Effector memory CD8-positive, alpha-beta T cell (primary cell): ENCODE measurements around the gene ST3GAL5.
"Not testable (repeated sequence)": the region's sequence is repeated elsewhere in the genome, so short reads cannot be mapped to it uniquely, and the experiment has no call there.

ENCODE experiments used
- ATAC-seq: fragments of 150-1000 bp; cut with Tn5 transposase; replicated peaks from 2 replicates; pipeline ENCODE4 v1.10.0; 2021; ENCODE audit warnings: mild to moderate bottlenecking, moderate library complexity
- DNase-seq, 3 experiments: peaks; one replicate each; pipeline ENCODE4 v3.0.0; 2021
- H3K27ac Mint-ChIP-seq, 2 donors: one replicate each; pipeline ENCODE4 v1.8.0; 2022; ENCODE audit warnings: mild to moderate bottlenecking in 2 of 2, mixed read lengths in 2 of 2, moderate library complexity in 2 of 2
- H3K27me3 Mint-ChIP-seq, 2 donors: one replicate each; pipeline ENCODE4 v1.8.0; 2022; ENCODE audit warnings: mixed read lengths in 2 of 2
- H3K36me3 Mint-ChIP-seq: one replicate; pipeline ENCODE4 v1.8.0; 2022; ENCODE audit warnings: mild to moderate bottlenecking, moderate library complexity, mixed read lengths; ENCODE audit not compliant: insufficient read depth
- H3K4me1 Mint-ChIP-seq, 2 donors: one replicate each; pipeline ENCODE4 v1.8.0; 2022; ENCODE audit warnings: low read depth in 2 of 2, mixed read lengths in 2 of 2
- H3K4me3 Mint-ChIP-seq, 2 donors: one replicate each; pipeline ENCODE4 v1.8.0; 2022; ENCODE audit warnings: mild to moderate bottlenecking in 2 of 2, mixed read lengths in 2 of 2, moderate library complexity in 2 of 2
- H3K9me3 Mint-ChIP-seq, 2 donors: one replicate each; pipeline ENCODE4 v1.8.0; 2022; ENCODE audit warnings: mixed read lengths in 2 of 2

ST3GAL5 gene

GRCh38 chr2:85909005-85909404, 20.2 kb upstream of the ST3GAL5 start:
- Mint-ChIP-seq H3K4me1 (no peaks in the 10 kb centered on the region), H3K27me3 (no peaks in the 10 kb centered on the region), H3K36me3 (no peaks in the 10 kb centered on the region), H3K27ac (no peak overlapping the region), H3K4me3 (no peak overlapping the region), H3K9me3 (no peaks in the 10 kb centered on the region)
- ATAC-seq, result no peak
- DNase-seq, result no peak

DNA sequence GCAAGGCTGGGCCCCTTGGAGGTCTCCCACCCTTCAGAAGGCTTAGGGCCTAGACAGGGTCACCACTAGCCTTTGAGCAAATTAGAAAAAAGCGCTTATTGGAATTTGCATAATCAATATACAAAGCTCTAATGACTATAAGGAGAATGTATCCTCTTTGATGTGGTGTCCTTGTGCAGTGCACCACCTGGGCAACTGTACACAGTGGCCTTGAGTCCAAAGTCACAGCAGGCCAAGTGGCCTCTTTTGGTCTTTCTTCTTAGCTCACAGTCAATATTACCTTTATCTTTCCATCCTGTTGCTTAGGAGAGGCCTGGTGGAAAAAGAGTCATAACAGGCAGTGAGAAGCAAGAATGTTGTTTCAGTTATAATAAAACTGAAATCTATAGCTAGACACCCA, 19.7 kb upstream of the ST3GAL5 start:
- no peaks in the 10 kb centered on the region for H3K36me3 Mint-ChIP-seq
- no peak overlapping the region for H3K4me3 Mint-ChIP-seq
- no peak overlapping the region for H3K27ac Mint-ChIP-seq
- no peak for ATAC-seq
- no peaks in the 10 kb centered on the region for H3K4me1 Mint-ChIP-seq
- no peaks in the 10 kb centered on the region for H3K9me3 Mint-ChIP-seq
- no peaks in the 10 kb centered on the region for H3K27me3 Mint-ChIP-seq
- no peak for DNase-seq

- DNase-seq, result no peak
- H3K4me1 Mint-ChIP-seq, result no peaks in the 10 kb centered on the region
- no peaks in the 10 kb centered on the region for H3K27me3 Mint-ChIP-seq
- no peak overlapping the region for H3K4me3 Mint-ChIP-seq
- H3K36me3 Mint-ChIP-seq, result no peaks in the 10 kb centered on the region
- no peak overlapping the region for H3K27ac Mint-ChIP-seq
- ATAC-seq, result no peak
- no peaks in the 10 kb centered on the region for H3K9me3 Mint-ChIP-seq
These were observed 18.9 kb upstream of the ST3GAL5 start for GRCh38 chr2:85907671-85908157.

DNA sequence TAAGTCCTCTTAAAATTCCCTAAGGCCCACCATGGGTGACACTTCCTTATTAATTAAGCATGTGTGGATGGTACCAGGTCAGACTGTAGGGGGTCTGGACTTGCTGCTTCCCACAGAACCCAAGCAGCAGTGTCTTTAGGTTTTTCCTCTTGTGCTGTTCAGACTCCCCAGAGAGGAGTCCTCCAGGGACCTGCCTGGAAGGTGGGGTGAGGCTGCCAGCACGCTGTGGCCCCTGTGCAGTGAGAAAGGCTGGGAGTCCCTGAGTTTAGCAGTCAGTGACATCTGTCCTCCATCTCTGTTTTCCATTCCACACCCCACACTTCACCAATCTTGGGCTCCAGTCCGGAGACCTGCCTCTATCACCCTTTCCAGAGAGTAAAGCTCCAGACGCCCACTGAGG, 18.0 kb upstream of the ST3GAL5 start:
- ATAC-seq (no peak), DNase-seq (no peak)
- H3K27ac Mint-ChIP-seq, result peak overlapping the region in 1 of 2 donors; percentile 49
- no peaks in the 10 kb centered on the region for H3K9me3 Mint-ChIP-seq
- H3K36me3 Mint-ChIP-seq, result no peaks in the 10 kb centered on the region
- H3K4me1 Mint-ChIP-seq, result peaks cover 0 to 3% of the 10 kb centered on the region in 2 donors
- no peak overlapping the region for H3K4me3 Mint-ChIP-seq
- H3K27me3 Mint-ChIP-seq, result no peaks in the 10 kb centered on the region

- ATAC-seq (no peak), DNase-seq (no peak)
- H3K9me3 Mint-ChIP-seq, result no peaks in the 10 kb centered on the region
- H3K36me3 Mint-ChIP-seq, result no peaks in the 10 kb centered on the region
- peaks cover 0 to 4% of the 10 kb centered on the region in 2 donors for H3K4me1 Mint-ChIP-seq
- peak overlapping the region in 1 of 2 donors; percentile 49 for H3K27ac Mint-ChIP-seq
- H3K27me3 Mint-ChIP-seq, result no peaks in the 10 kb centered on the region
- H3K4me3 Mint-ChIP-seq, result no peak overlapping the region
These were observed 17.1 kb upstream of the ST3GAL5 start for GRCh38 chr2:85905891-85906290.

GRCh38 chr2:85905187-85905666, 16.4 kb upstream of the ST3GAL5 start:
- Mint-ChIP-seq H3K4me1 (peaks cover 0 to 4% of the 10 kb centered on the region in 2 donors), H3K9me3 (no peaks in the 10 kb centered on the region), H3K27me3 (no peaks in the 10 kb centered on the region), H3K27ac (no peak overlapping the region), H3K4me3 (no peak overlapping the region), H3K36me3 (no peaks in the 10 kb centered on the region)
- DNase-seq (no peak), ATAC-seq (no peak)

DNA sequence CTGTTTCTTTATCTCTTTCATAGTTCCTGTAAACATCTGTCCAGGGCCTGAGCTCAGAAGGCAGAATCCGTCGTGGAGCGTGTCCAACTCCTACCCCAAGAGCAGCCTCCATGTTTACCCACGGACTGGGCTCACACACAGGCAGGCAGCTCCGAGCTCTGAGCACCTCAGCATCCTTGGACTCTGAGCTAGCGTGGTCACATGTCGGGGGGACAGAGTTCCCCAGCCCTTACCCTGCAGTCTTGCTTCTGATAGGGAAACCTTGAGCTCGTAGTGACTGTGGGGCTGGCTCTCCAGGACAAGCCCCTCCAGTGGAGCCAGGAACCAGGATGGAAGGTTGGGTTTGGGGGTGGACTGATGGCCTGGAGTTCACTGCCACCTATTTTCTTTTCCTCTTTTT, 15.1 kb upstream of the ST3GAL5 start:
- ATAC-seq (no peak), DNase-seq (no peak)
- Mint-ChIP-seq H3K4me3 (no peak overlapping the region), H3K27ac (no peak overlapping the region), H3K4me1 (peaks cover 2 to 4% of the 10 kb centered on the region in 2 donors), H3K36me3 (no peaks in the 10 kb centered on the region), H3K27me3 (no peaks in the 10 kb centered on the region), H3K9me3 (no peaks in the 10 kb centered on the region)

DNA sequence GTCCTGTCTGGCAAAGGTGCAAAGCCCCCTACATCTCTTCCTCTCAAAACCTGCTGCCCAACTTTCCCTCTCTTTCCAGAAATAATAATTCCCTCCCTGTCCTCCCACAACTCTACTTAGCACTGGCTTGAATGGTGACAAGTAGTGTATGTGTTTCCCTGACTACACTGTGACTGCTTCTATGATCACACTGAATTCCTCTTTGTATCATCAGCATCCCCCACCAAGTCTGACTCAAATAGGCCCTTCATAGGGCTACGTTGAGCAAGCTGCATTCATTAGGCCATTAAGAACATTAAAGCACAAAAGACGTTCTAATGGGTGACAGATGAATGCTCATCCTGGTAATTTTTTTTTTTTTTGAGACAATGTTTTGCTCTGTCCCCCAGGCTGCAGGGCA, 13.7 kb upstream of the ST3GAL5 start:
- Mint-ChIP-seq H3K27me3 (no peaks in the 10 kb centered on the region), H3K36me3 (no peaks in the 10 kb centered on the region), H3K9me3 (no peaks in the 10 kb centered on the region), H3K27ac (no peak overlapping the region), H3K4me3 (no peak overlapping the region), H3K4me1 (peaks cover 6 to 9% of the 10 kb centered on the region in 2 donors)
- ATAC-seq, result no peak
- DNase-seq, result no peak

GRCh38 chr2:85901155-85901554, 12.4 kb upstream of the ST3GAL5 start:
- H3K4me1 Mint-ChIP-seq, result peaks cover 8 to 9% of the 10 kb centered on the region in 2 donors
- H3K4me3 Mint-ChIP-seq, result no peak overlapping the region
- peak overlapping the region in 1 of 2 donors; percentile 52 for H3K27ac Mint-ChIP-seq
- no peak for ATAC-seq
- H3K27me3 Mint-ChIP-seq, result no peaks in the 10 kb centered on the region
- no peaks in the 10 kb centered on the region for H3K36me3 Mint-ChIP-seq
- no peak for DNase-seq
- H3K9me3 Mint-ChIP-seq, result no peaks in the 10 kb centered on the region

- Mint-ChIP-seq H3K4me3 (no peak overlapping the region), H3K9me3 (no peaks in the 10 kb centered on the region), H3K27ac (peak overlapping the region in 1 of 2 donors; percentile 72), H3K36me3 (no peaks in the 10 kb centered on the region), H3K27me3 (no peaks in the 10 kb centered on the region), H3K4me1 (peaks cover 8 to 9% of the 10 kb centered on the region in 2 donors)
- ATAC-seq (peak; percentile 73), DNase-seq (no peak)
These were observed 11.6 kb upstream of the ST3GAL5 start for GRCh38 chr2:85900366-85900765.

- ATAC-seq, result no peak
- no peak overlapping the region for H3K4me3 Mint-ChIP-seq
These were observed 11.1 kb upstream of the ST3GAL5 start for GRCh38 chr2:85899849-85900248.

DNA sequence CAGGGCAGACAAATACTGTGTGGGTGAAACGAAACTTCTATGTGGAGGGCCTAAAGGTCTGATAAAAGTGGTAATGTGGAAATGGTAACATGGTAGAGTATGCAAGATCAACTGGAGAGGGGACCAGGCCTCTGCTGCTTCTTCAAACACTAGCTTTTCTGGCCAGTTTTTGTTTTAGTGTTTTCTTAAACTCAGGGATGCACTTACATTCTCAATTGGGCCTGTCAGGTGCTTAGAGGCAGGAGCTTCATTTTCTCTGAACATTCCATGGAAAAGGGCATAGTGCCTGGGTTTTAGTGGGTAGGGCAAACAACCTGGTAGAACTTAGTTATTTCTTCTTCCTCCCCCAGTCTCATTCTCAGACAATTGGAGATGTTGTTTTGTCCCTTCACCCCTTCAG, 10.5 kb upstream of the ST3GAL5 start:
- no peaks in the 10 kb centered on the region for H3K9me3 Mint-ChIP-seq
- peaks cover 8 to 9% of the 10 kb centered on the region in 2 donors for H3K4me1 Mint-ChIP-seq
- ATAC-seq (no peak), DNase-seq (no peak)
- H3K27ac Mint-ChIP-seq, result peak overlapping the region in 1 of 2 donors; percentile 65
- no peaks in the 10 kb centered on the region for H3K27me3 Mint-ChIP-seq
- no peak overlapping the region for H3K4me3 Mint-ChIP-seq
- H3K36me3 Mint-ChIP-seq, result no peaks in the 10 kb centered on the region

More at GRCh38 chr2:85899849-85900248, 11.1 kb upstream of the ST3GAL5 start:
- no peaks in the 10 kb centered on the region for H3K9me3 Mint-ChIP-seq
- no peaks in the 10 kb centered on the region for H3K27me3 Mint-ChIP-seq
- no peaks in the 10 kb centered on the region for H3K36me3 Mint-ChIP-seq
- peak overlapping the region in 1 of 2 donors; percentile 65 for H3K27ac Mint-ChIP-seq
- peaks cover 8 to 9% of the 10 kb centered on the region in 2 donors for H3K4me1 Mint-ChIP-seq
- no peak for DNase-seq

DNA sequence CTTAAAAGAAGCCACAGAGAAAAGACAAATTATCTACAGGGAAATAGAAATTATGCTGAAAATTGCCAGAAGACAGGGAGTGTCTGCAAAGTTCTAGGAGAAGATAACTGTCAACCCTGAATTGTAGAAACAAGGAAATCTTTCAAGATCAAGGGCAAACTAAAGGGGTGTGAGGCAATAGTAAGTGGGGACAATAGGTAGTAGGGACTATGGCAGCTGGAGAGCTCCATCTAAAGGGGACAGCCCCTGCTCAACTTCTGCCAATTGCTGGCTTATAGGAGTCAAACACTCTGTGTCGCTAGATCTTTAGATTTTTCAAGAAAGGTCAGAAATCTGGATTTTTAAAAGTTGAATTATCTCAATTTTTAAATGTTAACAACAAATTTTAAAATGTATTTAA, 10.1 kb upstream of the ST3GAL5 start:
- H3K27me3 Mint-ChIP-seq, result no peaks in the 10 kb centered on the region
- H3K4me1 Mint-ChIP-seq, result peaks cover 8 to 9% of the 10 kb centered on the region in 2 donors
- H3K27ac Mint-ChIP-seq, result peak overlapping the region in 1 of 2 donors; percentile 1
- DNase-seq (no peak), ATAC-seq (no peak)
- H3K9me3 Mint-ChIP-seq, result no peaks in the 10 kb centered on the region
- no peaks in the 10 kb centered on the region for H3K36me3 Mint-ChIP-seq
- H3K4me3 Mint-ChIP-seq, result no peak overlapping the region

DNA sequence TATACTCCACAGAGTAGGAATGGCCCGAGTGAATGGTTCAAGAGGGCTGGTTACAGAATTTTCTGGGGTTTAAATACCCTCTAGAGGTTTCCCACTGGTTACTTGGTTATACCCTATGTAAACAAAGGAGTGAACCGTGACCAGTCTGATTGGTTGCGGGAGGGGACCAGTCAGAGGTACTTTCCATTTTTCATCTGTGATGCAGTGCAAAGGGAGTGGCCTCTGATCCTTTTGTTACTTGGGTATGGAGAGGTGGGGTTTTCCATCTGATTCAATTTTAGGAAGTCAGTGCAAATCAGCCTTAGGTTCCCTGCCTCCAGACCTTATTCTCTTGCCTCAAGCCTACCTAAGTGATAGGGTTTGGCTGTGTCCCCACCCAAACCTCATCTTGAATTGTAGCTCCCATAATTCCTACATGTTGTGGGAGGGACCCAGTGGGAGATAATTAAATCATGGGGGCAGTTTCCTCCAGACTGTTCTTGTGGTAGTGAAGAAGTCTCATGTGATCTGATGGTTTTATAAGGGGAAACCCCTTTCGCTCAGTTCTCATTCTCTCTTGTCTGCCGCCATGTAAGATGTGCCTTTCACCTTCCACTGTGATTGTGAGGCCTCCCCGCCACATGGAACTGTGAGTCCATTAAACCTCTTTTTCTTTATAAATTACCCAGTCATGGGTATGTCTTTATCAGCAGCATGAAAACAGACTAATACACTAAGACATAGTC, 5.9 kb upstream of the ST3GAL5 start:
- H3K27ac Mint-ChIP-seq, H3K4me3 Mint-ChIP-seq, H3K9me3 Mint-ChIP-seq, H3K27me3 Mint-ChIP-seq, H3K36me3 Mint-ChIP-seq, DNase-seq, ATAC-seq: not testable (repeated sequence)
- peaks cover 22 to 28% of the 10 kb centered on the region in 2 donors for H3K4me1 Mint-ChIP-seq
